Retinal pigment epithelial cell (primary cell): Measurements from ENCODE around the gene SIRPB1.

Source experiments
- DNase-seq: peaks from one replicate; pipeline ENCODE4 v3.0.0-alpha.2; 2010; ENCODE audit warnings: low read depth
- H3K4me3 ChIP-seq: 2 replicates; pipeline ENCODE4 v1.5.1; 2011; ENCODE audit warnings: mild to moderate bottlenecking, low read length, control low read depth, moderate library complexity
- TF ChIP-seq, protein P1 (sequence below): conservative IDR thresholded peaks from 2 replicates; pipeline ENCODE4 v1.5.1; 2011; ENCODE audit warnings: low read depth, low read length, control low read depth, inconsistent platforms

The SIRPB1 gene

DNA sequence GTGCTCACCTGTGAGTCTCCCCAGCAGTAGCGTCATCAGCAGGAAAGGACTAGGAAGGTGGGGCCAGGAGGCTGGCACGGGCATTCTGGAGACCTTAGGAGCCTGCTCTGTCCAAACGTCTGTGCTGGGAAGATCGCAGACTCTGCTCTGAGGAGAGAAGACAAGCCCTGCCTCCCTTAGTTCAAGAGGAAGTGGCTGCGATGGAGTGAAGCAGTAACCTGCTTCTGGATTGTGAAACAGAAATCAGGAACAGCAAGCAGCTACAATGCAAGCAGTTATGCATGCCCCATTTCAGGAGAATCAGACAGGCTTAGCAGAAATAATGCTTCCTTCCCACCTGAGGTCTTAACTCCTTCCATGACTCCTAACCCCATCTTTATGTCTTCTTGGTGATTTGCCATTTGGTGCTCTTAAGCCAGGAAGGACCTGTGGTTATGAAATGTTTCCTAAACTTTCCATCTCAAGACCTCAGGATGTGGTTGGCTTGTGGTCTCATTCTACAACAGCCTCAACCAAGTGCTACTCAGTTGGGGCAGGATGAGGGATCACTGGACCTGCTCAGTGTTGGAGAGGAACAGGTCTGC is at the start of gene SIRPB1:
TSS of gene SIRPB1 (minus strand) at position 149 of the 584 bp plus-strand sequence. CDS start at position 84, 65 bp downstream.
- H3K4me3 ChIP-seq: no peak within 1 kb of the TSS
- TF ChIP-seq, protein P1, sequence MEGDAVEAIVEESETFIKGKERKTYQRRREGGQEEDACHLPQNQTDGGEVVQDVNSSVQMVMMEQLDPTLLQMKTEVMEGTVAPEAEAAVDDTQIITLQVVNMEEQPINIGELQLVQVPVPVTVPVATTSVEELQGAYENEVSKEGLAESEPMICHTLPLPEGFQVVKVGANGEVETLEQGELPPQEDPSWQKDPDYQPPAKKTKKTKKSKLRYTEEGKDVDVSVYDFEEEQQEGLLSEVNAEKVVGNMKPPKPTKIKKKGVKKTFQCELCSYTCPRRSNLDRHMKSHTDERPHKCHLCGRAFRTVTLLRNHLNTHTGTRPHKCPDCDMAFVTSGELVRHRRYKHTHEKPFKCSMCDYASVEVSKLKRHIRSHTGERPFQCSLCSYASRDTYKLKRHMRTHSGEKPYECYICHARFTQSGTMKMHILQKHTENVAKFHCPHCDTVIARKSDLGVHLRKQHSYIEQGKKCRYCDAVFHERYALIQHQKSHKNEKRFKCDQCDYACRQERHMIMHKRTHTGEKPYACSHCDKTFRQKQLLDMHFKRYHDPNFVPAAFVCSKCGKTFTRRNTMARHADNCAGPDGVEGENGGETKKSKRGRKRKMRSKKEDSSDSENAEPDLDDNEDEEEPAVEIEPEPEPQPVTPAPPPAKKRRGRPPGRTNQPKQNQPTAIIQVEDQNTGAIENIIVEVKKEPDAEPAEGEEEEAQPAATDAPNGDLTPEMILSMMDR: no peak
- no peak for DNase-seq

DNA sequence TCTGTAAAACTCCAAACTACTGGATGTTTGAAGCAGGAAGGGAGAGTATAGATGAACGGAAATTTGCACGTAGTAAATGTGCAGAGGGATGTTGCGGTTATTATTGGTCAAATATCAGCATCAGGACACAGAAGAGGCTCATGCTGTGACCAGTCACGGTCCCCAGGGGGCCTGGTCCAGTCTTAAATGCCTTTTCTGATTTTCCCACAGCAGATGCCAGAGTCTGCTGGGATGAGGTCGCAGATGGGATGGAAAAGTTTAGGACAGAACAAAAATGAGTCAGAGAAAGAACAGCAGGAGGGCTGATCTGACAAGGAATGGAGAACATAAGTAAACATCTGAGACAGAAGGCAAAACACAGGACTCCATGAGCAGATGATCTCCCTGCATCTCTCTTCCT is 49.5 kb upstream of the SIRPB1 start:
- no peak overlapping the region for H3K4me3 ChIP-seq
- TF ChIP-seq, protein P1: no peak
- no peak for DNase-seq

DNA sequence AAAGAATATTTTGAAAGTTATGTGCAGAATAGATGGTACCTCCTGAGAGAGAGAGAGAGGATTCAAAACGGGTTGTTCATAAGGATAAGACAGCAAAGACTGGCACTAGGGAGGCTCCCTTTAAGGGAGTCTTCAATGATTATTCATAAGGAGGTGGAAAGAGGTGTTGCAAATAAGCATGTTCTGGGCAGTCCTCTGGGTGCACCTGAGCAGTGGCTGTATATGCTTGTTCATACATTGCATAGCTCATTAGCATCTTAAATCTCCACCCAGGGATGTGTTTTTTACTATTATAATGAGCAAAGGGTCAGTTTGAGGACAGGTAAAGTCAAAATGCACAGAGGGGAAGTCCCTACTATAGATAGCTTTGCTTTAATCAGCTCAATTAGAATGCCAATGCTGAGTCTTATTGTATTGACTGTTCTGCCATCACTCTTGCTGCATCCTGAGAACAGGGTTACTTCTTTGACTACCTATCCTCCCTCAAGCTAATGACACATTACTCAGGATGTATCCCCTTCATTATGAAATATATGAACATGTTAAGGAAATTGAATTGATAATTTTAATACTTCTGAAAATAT is 47.8 kb upstream of the SIRPB1 start:
- DNase-seq: no peak
- TF ChIP-seq, protein P1: no peak
- no peak overlapping the region for H3K4me3 ChIP-seq

DNA sequence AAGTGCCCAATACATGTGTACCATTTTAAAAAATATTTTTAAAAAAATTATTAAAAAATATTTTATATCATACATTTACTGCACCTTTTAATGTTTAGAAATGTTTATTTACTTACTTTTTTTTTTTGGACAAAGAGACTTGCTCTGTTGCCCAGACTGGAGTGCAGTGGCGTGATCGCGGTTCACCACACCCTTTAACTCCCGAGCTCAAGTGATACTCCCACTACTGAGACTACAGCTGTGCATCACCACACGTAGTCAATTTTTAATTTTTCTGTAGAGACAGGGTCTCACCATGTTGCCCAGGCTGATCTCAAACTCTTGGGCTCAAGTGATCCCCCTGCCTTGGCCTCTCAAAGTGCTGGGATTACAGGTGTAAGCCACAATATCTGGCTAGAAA is 47.0 kb upstream of the SIRPB1 start:
- H3K4me3 ChIP-seq: no peak overlapping the region
- TF ChIP-seq, protein P1: no peak
- no peak for DNase-seq

DNA sequence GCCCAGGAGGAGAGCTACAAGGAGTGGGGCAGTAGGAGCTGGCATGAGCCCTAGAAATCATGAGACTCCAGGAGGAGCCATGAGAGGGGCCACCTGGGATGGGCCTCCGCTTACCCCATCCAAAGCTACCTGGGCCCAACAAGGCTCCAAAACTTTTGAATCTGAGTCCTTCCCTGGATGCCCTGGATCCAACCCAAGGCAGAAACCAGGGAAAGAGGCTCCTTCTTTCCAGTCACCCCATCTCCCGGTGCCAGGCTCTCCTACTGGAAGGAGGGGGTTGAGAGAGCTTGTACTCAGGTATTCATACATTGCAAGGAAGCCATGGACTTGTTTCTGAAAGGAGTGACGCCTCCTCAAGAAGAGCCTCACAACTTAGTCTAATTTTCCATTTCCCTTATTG is 45.5 kb upstream of the SIRPB1 start:
- TF ChIP-seq, protein P1: no peak
- no peak overlapping the region for H3K4me3 ChIP-seq

DNA sequence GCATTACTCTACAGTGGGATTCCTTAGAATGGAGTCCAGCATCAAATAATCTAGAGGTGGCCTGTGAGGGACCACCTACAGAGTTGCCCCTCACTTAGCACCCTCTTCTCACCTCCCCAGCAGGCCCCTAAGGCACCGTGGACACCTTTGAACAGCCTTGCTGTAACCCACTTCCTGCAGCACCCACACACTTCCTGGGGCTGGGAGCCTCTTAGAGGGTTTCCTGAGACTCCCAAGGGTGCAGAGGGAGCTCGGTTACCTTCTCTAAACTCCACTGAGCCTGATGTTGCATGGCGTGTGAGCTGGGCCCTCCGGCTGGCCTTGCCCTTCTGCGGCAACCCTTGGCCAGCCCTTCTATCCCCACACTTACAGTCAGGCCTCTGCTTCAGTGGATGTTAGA is 45.1 kb upstream of the SIRPB1 start:
- no peak for DNase-seq
- H3K4me3 ChIP-seq: no peak overlapping the region
- TF ChIP-seq, protein P1: no peak

More for the DNA sequence above, 45.5 kb upstream of the SIRPB1 start:
- no peak for DNase-seq

DNA sequence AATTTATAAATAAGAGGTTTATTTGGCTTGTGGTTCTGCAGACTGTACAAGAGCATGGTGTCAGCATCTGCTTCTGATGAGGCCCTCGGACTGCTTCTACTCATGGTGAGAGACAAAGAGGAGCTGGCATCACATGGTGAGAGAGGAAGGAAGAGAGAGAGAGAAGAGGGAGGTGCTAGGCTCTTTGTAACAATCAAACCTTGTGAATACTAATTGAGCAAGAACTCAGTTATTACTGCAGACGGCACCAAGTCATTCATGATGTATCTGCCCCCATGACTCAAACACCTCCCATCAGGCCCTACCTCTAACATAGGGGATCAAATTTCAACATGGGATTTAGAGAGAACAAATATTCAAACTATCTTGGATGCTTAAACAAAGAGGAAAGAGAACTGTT is 44.1 kb upstream of the SIRPB1 start:
- no peak for DNase-seq
- TF ChIP-seq, protein P1: no peak
- H3K4me3 ChIP-seq: no peak overlapping the region
